T-cell (primary cell): ENCODE results near the gene PDZD7. TPM values are rescaled to one million over a fixed set of nuclear protein-coding genes. Genes with fewer than 3 reads are reported as not detected.
"Not testable (repeated sequence)": the region's sequence is repeated elsewhere in the genome, so short reads cannot be mapped to it uniquely, and the experiment has no call there.

Experiments used
- ATAC-seq, 4 experiments: fragments of 200-7000 bp in 3 of 4; fragments of 150-1000 bp in 1 of 4; cut with Tn5 transposase; replicated peaks in 1 of 4; 1 replicate in 3 of 4; 2 replicates in 1 of 4; pipeline ENCODE4 v1.10.0; 2021; ENCODE audit warnings: moderate library complexity in 3 of 4, mild to moderate bottlenecking in 2 of 4, moderate number of reproducible peaks in 1 of 4
- CTCF ChIA-PET, 2 donors: fragments of 300-600 bp; sonication (Branson Sonifier 250); formaldehyde crosslinking; loops; one replicate each; lab custom pipeline; 2022; ENCODE audit warnings: antibody characterized with exemption in 2 of 2; lab: Charles Lee
- POLR2A ChIA-PET, 2 donors: fragments of 300-600 bp; sonication (Branson Sonifier 250); formaldehyde crosslinking; loops; one replicate each; lab custom pipeline; 2022; ENCODE audit warnings: antibody characterized with exemption in 2 of 2; lab: Charles Lee
- DNase-seq, 35 experiments: peaks; one replicate each; pipeline versions ENCODE4 v3.0.0 to v3.0.0-alpha.2; 2013 to 2023
- H3K27ac ChIP-seq: one replicate; pipeline ENCODE4 v1.5.1; 2013; ENCODE audit warnings: low read length
- H3K27me3 ChIP-seq, 2 experiments: replicated peaks in 1 of 2; 1 replicate in 1 of 2; 2 replicates in 1 of 2; pipeline versions ENCODE4 v1.6.1 to v1.7.0; 2013; ENCODE audit warnings: low read length in 1 of 2, mixed read lengths in 1 of 2; ENCODE audit not compliant: control insufficient read depth in 2 of 2, insufficient read depth in 2 of 2; ENCODE audit errors: extremely low read depth in 1 of 2
- H3K36me3 ChIP-seq, 2 donors: 1 replicate in 1 of 2; 2 replicates in 1 of 2; pipeline versions ENCODE4 v1.6.1 to v1.7.0; 2013; ENCODE audit warnings: low read length in 1 of 2; ENCODE audit not compliant: control insufficient read depth in 2 of 2, insufficient read depth in 1 of 2; ENCODE audit errors: extremely low read depth in 1 of 2
- H3K4me1 ChIP-seq, 2 experiments: 1 replicate in 1 of 2; 2 replicates in 1 of 2; pipeline versions ENCODE4 v1.6.1 to v1.7.0; 2013; ENCODE audit warnings: low read length in 2 of 2, mixed read lengths in 1 of 2; ENCODE audit not compliant: insufficient read depth in 2 of 2, control insufficient read depth in 1 of 2; ENCODE audit errors: extremely low read depth in 1 of 2
- H3K4me3 ChIP-seq, 2 donors: 1 replicate in 1 of 2; 2 replicates in 1 of 2; pipeline versions ENCODE4 v1.5.1 to v1.7.0; 2013; ENCODE audit warnings: mild to moderate bottlenecking in 2 of 2, low read length in 1 of 2, moderate library complexity in 1 of 2; ENCODE audit not compliant: control insufficient read depth in 1 of 2; ENCODE audit errors: extremely low read depth in 1 of 2
- H3K9me3 ChIP-seq: 2 replicates; pipeline ENCODE4 v1.7.0; 2013
- H3K27ac Mint-ChIP-seq, 2 donors: one replicate each; pipeline ENCODE4 v1.8.0; 2020 to 2021; ENCODE audit warnings: mild to moderate bottlenecking in 2 of 2, mixed read lengths in 2 of 2
- H3K27me3 Mint-ChIP-seq, 2 donors: one replicate each; pipeline ENCODE4 v1.8.0; 2021 to 2022; ENCODE audit warnings: mixed read lengths in 2 of 2
- H3K36me3 Mint-ChIP-seq: one replicate; pipeline ENCODE4 v1.8.0; 2021; ENCODE audit warnings: mixed read lengths
- H3K4me1 Mint-ChIP-seq, 3 donors: one replicate each; pipeline ENCODE4 v1.8.0; 2020 to 2022; ENCODE audit warnings: mixed read lengths in 3 of 3, mild to moderate bottlenecking in 1 of 3
- H3K4me3 Mint-ChIP-seq, 3 donors: one replicate each; pipeline ENCODE4 v1.8.0; 2020 to 2022; ENCODE audit warnings: mild to moderate bottlenecking in 3 of 3, mixed read lengths in 3 of 3, moderate library complexity in 3 of 3
- H3K9me3 Mint-ChIP-seq, 3 donors: one replicate each; pipeline ENCODE4 v1.8.0; 2020 to 2022; ENCODE audit warnings: mixed read lengths in 3 of 3
- WGBS: methylation state at CpG from one replicate; pipeline ENCODE4 v1.1.5; 2013; ENCODE audit warnings: missing lambda C conversion rate; ENCODE audit not compliant: insufficient coverage; 5-methylcytosine and 5-hydroxymethylcytosine counted together
- total RNA-seq, 35 experiments: library from RNA in 6 of 35; stranded (reverse) in 6 of 35; fragments of 120-200 nt in 1 of 35; gene quantifications; one replicate each; pipeline versions ENCODE4 v1.2.1 to v1.2.4 and lab custom pipeline; 2013 to 2026

PDZD7 gene
- total RNA-seq, 5 donors from 2014 or later (not counting 1 experiment from before 2014, with no cell fraction given): 1.7 to 2.7 (median 2.3) TPM

GRCh38 chr10:100978901-100979195 is 52.1 kb downstream of the PDZD7 start:
- DNase-seq (no peak), ATAC-seq (no peak)
- WGBS: 97% methylated on average over 8 of the region's 10 CpGs
- no peak overlapping the region for H3K4me3 ChIP-seq
- Mint-ChIP-seq H3K27me3 (no peaks in the 10 kb centered on the region), H3K4me3 (no peak overlapping the region), H3K9me3 (no peaks in the 10 kb centered on the region), H3K36me3 (peaks cover 26% of the 10 kb centered on the region), H3K27ac (no peak overlapping the region), H3K4me1 (peaks cover 0 to 1% (median 0%) of the 10 kb centered on the region in 3 donors)
- H3K27ac ChIP-seq: no peak overlapping the region
- H3K36me3 ChIP-seq: peaks cover 17 to 31% of the 10 kb centered on the region in 2 donors
- CTCF ChIA-PET: no interaction called here
- POLR2A ChIA-PET: no interaction called here
- H3K9me3 ChIP-seq: no peaks in the 10 kb centered on the region
- H3K27me3 ChIP-seq: no peaks in the 10 kb centered on the region
- no peaks in the 10 kb centered on the region for H3K4me1 ChIP-seq

DNA sequence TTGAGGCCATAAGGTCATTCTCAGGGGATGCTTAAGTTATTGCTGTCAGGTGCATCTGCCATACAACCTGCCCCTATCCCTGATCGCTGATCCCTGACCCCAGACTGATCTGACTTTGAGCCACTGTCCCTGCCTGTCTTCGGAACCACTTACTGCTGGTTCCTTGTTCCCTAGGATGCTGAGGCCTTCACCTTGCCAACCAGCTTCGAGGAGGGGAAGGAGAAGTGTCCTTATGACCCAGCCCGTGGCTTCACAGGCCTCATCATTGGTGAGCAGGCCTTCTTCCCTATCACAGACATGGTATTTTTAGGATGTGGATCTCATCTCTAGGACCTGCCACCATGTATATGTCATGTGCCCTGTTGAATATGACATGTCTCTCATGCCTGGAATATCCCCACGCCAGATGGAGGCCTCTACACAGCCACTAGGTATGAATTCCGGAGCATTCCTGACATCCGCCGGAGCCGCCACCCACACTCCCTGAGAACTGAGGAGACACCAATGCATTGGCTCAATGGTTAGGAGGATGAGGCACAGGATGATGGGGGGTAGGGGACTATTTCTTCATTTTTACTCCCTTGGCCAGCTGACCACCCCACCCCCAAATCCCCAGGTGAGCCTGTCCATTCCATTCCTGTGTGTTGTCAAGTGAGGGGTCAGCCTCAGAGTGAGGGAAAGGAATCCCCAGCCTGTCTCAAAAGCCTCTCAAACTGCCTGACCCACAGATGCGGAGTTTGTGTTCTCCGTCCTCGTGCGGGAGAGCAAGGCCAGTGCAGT is 52.6 kb downstream of the PDZD7 start:
- H3K27ac ChIP-seq: no peak overlapping the region
- 100% methylated on average over 1 of the region's 13 CpGs for WGBS
- Mint-ChIP-seq H3K4me1 (peaks cover 0 to 1% (median 0%) of the 10 kb centered on the region in 3 donors), H3K27me3 (no peaks in the 10 kb centered on the region), H3K9me3 (no peaks in the 10 kb centered on the region), H3K27ac (no peak overlapping the region), H3K36me3 (peaks cover 26% of the 10 kb centered on the region), H3K4me3 (no peak overlapping the region)
- POLR2A ChIA-PET: no interaction called here
- peaks cover 17 to 29% of the 10 kb centered on the region in 2 donors for H3K36me3 ChIP-seq
- no peaks in the 10 kb centered on the region for H3K9me3 ChIP-seq
- H3K27me3 ChIP-seq: no peaks in the 10 kb centered on the region
- CTCF ChIA-PET: no interaction called here
- no peak overlapping the region for H3K4me3 ChIP-seq
- H3K4me1 ChIP-seq: no peaks in the 10 kb centered on the region
- no peak for DNase-seq
- no peak for ATAC-seq

- POLR2A ChIA-PET: no interaction called here
Measured at GRCh38 chr10:100977436-100977835, 53.5 kb downstream of the PDZD7 start.

GRCh38 chr10:100976906-100977305 is 54.0 kb downstream of the PDZD7 start:
- no peak overlapping the region for H3K27ac ChIP-seq
- Mint-ChIP-seq H3K4me3 (no peak overlapping the region), H3K9me3 (no peaks in the 10 kb centered on the region), H3K4me1 (no peaks in the 10 kb centered on the region), H3K36me3 (peaks cover 14% of the 10 kb centered on the region), H3K27me3 (no peaks in the 10 kb centered on the region), H3K27ac (no peak overlapping the region)
- POLR2A ChIA-PET: interaction anchor here in 1 of 2 donors (0.6 kb wide), 2 partner anchors 62 to 132 kb away, joined by 4 read pairs; no protein-coding TSS in a partner anchor
- 85% methylated on average over 3 of the region's 3 CpGs for WGBS
- ATAC-seq: no peak
- H3K4me1 ChIP-seq: no peaks in the 10 kb centered on the region
- no peaks in the 10 kb centered on the region for H3K27me3 ChIP-seq
- no peak overlapping the region for H3K4me3 ChIP-seq
- H3K9me3 ChIP-seq: no peaks in the 10 kb centered on the region
- no peak for DNase-seq
- peaks cover 17 to 21% of the 10 kb centered on the region in 2 donors for H3K36me3 ChIP-seq
- CTCF ChIA-PET: interaction anchor here in 1 of 2 donors (0.6 to 1.5 kb wide), 2 partner anchors 15 to 21 kb away, joined by 3 to 6 read pairs; no protein-coding TSS in a partner anchor

More at GRCh38 chr10:100977436-100977835, 53.5 kb downstream of the PDZD7 start:
- H3K27ac Mint-ChIP-seq: no peak overlapping the region
- Histone ChIP-seq H3K9me3 (no peaks in the 10 kb centered on the region), H3K4me3 (no peak overlapping the region), H3K27ac (no peak overlapping the region), H3K36me3 (peaks cover 17 to 21% of the 10 kb centered on the region in 2 donors), H3K27me3 (no peaks in the 10 kb centered on the region), H3K4me1 (no peaks in the 10 kb centered on the region)
- no peaks in the 10 kb centered on the region for H3K27me3 Mint-ChIP-seq
- no peaks in the 10 kb centered on the region for H3K4me1 Mint-ChIP-seq
- DNase-seq: no peak
- CTCF ChIA-PET: interaction anchor here in 1 of 2 donors (1.5 kb wide), 1 partner anchor 20 kb away, joined by 3 read pairs; no protein-coding TSS in a partner anchor
- WGBS: 100% methylated on average over 1 of the region's 6 CpGs
- no peak for ATAC-seq
- no peak overlapping the region for H3K4me3 Mint-ChIP-seq
- no peaks in the 10 kb centered on the region for H3K9me3 Mint-ChIP-seq
- peaks cover 20% of the 10 kb centered on the region for H3K36me3 Mint-ChIP-seq

DNA sequence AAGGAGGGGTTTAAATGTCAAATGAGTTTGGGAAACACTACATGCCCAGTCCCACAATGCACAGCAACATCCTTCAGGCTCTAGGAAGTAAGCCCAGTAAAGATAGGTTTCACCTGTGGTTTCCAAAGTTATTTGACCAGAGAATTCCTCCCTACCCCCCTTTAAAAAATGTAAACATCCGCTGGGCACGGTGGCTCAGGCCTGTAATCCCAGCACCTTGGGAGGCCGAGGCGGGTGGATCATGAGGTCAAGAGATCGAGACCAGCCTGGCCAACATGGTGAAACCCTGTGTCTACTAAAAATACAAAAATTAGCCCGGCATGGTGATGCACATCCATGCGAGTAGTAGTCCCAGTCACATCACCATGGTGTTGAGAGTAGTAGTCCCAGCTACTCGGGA is 55.5 kb downstream of the PDZD7 start:
- H3K27me3 ChIP-seq, H3K27ac ChIP-seq, H3K27ac Mint-ChIP-seq, H3K36me3 Mint-ChIP-seq, H3K4me3 Mint-ChIP-seq, H3K4me1 ChIP-seq, CTCF ChIA-PET, H3K9me3 Mint-ChIP-seq, H3K4me3 ChIP-seq, ATAC-seq, H3K4me1 Mint-ChIP-seq, POLR2A ChIA-PET, H3K9me3 ChIP-seq, DNase-seq, H3K27me3 Mint-ChIP-seq: not testable (repeated sequence)
- WGBS: 92% methylated on average over 4 of the region's 8 CpGs
- peaks cover 9 to 11% of the 10 kb centered on the region in 2 donors for H3K36me3 ChIP-seq

GRCh38 chr10:100972904-100973535 is 57.9 kb downstream of the PDZD7 start:
- H3K27me3 ChIP-seq: peaks cover 0 to 11% of the 10 kb centered on the region in 2 experiments
- H3K4me3 ChIP-seq: no peak overlapping the region
- POLR2A ChIA-PET: no interaction called here
- no peak overlapping the region for H3K4me3 Mint-ChIP-seq
- H3K9me3 ChIP-seq: no peaks in the 10 kb centered on the region
- CTCF ChIA-PET: no interaction called here
- H3K4me1 Mint-ChIP-seq: peaks cover 8 to 18% (median 12%) of the 10 kb centered on the region in 3 donors
- H3K27ac Mint-ChIP-seq: no peak overlapping the region
- no peak for ATAC-seq
- H3K27me3 Mint-ChIP-seq: peaks cover 0 to 4% of the 10 kb centered on the region in 2 donors
- H3K36me3 ChIP-seq: peaks cover 0 to 5% of the 10 kb centered on the region in 2 donors
- no peak for DNase-seq
- peaks cover 3 to 14% of the 10 kb centered on the region in 2 experiments for H3K4me1 ChIP-seq
- no peaks in the 10 kb centered on the region for H3K9me3 Mint-ChIP-seq
- H3K36me3 Mint-ChIP-seq: peaks cover 4% of the 10 kb centered on the region
- H3K27ac ChIP-seq: no peak overlapping the region
- WGBS: 84% methylated on average over 3 of the region's 6 CpGs
